HG03025 (cell line): ENCODE measurements around the gene LHFPL5.

Experiments used
- ATAC-seq: cut with Tn5 transposase; IDR thresholded peaks from one replicate; pipeline ENCODE4 v1.9.1; 2021; ENCODE audit warnings: mild to moderate bottlenecking, moderate library complexity; ENCODE audit not compliant: unreplicated experiment, low FRiP score

The LHFPL5 gene

DNA sequence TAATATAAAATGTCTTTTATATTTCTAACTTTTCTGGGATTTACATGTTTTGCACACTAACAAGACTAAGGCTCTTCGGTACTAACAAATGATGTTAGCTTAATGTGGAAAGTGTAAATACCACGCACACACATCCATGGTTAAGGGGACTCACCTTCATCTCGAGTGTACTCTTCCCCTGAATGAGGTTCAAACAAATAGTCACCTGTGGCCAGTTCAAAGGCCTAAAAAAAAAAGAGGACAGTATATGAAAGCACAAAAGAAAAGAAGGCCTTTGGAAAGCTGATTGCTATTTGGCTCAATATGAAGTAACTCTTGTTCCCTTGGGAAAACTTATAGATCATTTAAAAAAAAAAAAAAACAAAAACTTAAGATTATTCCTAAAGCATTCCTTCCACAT, 37.2 kb downstream of the LHFPL5 start:
- ATAC-seq = no peak

DNA sequence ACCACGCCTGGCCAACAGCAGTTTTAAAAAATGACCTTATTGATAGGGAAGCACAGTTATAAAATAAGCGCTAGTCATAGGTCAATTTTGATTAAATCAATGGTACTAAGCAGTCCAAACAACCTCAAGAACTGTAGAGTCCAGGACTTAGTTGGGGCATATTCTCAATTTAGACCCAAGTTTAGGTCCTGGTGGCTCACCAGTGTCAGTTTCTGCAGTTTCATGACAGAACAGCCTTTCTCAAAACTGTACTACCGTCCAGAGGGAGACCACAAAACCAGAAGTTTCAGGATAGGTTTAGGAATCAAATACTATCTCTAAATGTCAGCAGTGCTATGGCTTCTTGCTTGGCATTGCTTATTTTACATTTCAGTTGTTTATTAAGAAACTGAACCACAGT, 39.1 kb downstream of the LHFPL5 start:
- no peak for ATAC-seq

DNA sequence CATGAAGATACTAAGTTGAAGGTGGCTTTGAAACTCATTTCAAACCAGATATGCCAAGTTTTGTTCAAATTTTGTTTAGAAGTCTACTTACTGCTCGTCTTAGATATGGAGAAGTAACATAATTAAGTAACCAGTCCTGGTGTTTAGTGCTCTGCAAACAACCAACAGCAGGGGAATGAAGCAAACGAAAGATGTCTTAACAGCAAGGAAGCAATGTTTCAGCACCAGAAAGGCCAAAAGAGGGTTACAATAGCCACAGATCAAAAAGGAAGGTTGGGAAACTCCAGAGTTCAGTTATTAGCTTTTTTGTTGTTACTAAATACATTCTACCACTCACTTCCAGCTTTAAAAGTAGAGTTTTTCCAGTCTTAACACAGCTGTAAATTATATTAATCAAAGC, 45.1 kb downstream of the LHFPL5 start:
- no peak for ATAC-seq

DNA sequence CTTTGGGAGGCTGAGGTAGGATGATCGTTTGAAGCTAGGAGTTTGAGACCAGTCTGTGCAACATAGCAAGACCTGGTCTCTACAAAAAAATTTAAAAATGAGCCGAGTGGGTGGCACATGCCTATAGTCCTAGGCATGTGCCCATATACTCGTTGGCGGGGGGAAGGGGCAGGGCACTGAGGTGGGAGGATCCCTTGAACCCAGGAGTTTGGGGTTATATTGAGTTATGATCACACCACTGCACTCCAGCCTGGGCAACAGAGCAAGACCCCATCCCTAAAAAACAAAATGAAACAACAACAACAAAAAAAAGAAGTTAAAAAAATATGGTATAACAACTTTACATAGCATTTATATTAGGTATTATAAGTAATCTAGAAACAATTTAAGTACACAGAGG, 47.8 kb downstream of the LHFPL5 start:
- ATAC-seq = no peak

DNA sequence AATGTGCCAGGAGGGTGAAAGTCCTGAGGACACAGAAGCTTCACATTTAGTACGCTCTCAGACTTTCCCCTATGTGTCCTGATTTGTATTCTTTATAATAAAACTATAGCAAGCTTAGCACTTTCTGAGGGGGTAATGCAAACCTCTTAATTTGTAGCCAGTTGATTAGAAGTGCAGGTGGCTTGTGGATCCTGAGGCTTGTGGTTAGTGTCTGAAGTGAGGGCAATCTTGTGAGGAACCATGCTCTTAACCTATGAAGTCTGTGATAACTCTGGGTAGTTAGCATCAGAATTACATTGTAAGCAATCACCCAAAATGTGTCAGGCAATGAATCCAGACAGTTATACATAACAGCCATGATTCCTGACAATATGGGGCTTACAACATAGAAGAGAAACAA, 51.1 kb downstream of the LHFPL5 start:
- ATAC-seq = no peak

DNA sequence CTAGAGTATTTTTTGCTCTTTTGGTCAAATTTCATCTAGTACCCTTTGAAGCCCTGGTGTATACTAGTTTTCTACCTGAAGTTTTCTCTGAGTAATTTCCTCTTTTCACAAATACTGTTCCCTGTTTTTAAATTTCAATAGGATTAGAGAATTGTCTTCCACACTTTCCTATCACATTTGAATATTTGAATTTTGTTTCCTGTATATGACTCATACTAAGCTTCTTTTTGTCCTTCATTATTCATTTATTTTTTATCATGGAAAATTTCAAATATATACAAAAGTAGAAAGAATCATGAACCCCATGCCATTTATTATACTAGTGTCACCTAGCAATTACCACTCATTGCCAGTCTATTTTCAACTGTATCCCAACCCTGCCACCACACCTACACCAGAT, 52.7 kb downstream of the LHFPL5 start:
- ATAC-seq = no peak

DNA sequence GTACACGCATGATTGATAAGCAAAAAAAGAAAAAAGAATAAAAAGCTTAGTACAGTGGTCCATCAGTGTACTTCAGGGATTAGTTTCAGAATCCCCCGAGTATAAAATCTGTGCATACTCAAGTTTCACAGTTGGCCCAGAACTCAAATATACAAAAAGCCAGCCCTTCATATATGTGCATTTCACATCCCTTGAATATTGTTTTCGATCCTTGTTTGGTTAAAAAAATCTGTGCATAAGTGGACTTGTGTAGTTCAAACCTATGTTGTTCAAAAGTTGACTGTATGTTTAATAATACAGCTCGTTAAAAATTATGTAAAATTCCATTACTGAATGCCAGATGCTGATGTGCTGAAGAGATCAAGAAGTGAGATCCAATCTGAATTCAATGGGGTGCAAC, 54.2 kb downstream of the LHFPL5 start:
- ATAC-seq = no peak
